ENCODE measurements around the gene PECR.
"Not testable (repeated sequence)": the region's sequence is repeated elsewhere in the genome, so short reads cannot be mapped to it uniquely, and the experiment has no call there.

The PECR gene

GRCh38 chr2:216031960-216032689 lies 49.5 kb downstream of the PECR start:
- FAIRE-seq = no peak
- peak; percentile 10 for DNase-seq (ENCODE audit: low spot score)

- no peak for DNase-seq (ENCODE audit: low spot score)
- FAIRE-seq = no peak
Observed at GRCh38 chr2:216030216-216030615, 51.4 kb downstream of the PECR start.

- no peak for FAIRE-seq
- peak; percentile 16 for DNase-seq (ENCODE audit: low spot score)
Observed at GRCh38 chr2:216029416-216030129, 52.0 kb downstream of the PECR start.

- DNase-seq (ENCODE audit: low spot score) (no peak), FAIRE-seq (no peak)
Observed at GRCh38 chr2:216024779-216025336, 56.8 kb downstream of the PECR start.

GRCh38 chr2:216023055-216023648 lies 58.5 kb downstream of the PECR start:
- peak; percentile 62 for FAIRE-seq
- peak; percentile 42 for DNase-seq (ENCODE audit: low spot score)

- DNase-seq (ENCODE audit: low spot score) (no peak), FAIRE-seq (no peak)
Observed at GRCh38 chr2:216021768-216022565, 59.6 kb downstream of the PECR start.

- DNase-seq (ENCODE audit: low spot score) = no peak
- FAIRE-seq = no peak
Observed at GRCh38 chr2:216018709-216019108, 62.9 kb downstream of the PECR start.

GRCh38 chr2:216017365-216017764 lies 64.2 kb downstream of the PECR start:
- DNase-seq (ENCODE audit: low spot score) (peak; percentile 24), FAIRE-seq (no peak)

GRCh38 chr2:216016581-216016980 lies 65.0 kb downstream of the PECR start:
- DNase-seq (ENCODE audit: low spot score) = no peak
- no peak for FAIRE-seq

GRCh38 chr2:216015722-216016464 lies 65.7 kb downstream of the PECR start:
- DNase-seq (ENCODE audit: low spot score) (no peak), FAIRE-seq (no peak)

GRCh38 chr2:216014986-216015385 lies 66.6 kb downstream of the PECR start:
- FAIRE-seq (no peak), DNase-seq (ENCODE audit: low spot score) (no peak)

- FAIRE-seq = no peak
- DNase-seq (ENCODE audit: low spot score) = no peak
Observed at GRCh38 chr2:216014006-216014405, 67.6 kb downstream of the PECR start.

GRCh38 chr2:216013080-216013909 lies 68.3 kb downstream of the PECR start, which contains the start of gene MREG:
TSS of gene MREG (minus strand) at chr2:216013551. CDS start at chr2:216013327, 224 bp downstream.
- FAIRE-seq = no peak
- peak; percentile 50 for DNase-seq (ENCODE audit: low spot score)

GRCh38 chr2:216012830-216013079 lies 68.9 kb downstream of the PECR start:
- DNase-seq (ENCODE audit: low spot score) = no peak
- no peak for FAIRE-seq

- DNase-seq (ENCODE audit: low spot score) (peak; percentile 74), FAIRE-seq (peak; percentile 87)
Observed at GRCh38 chr2:216012133-216012829, 69.3 kb downstream of the PECR start.

- FAIRE-seq = not testable (repeated sequence)
Observed at GRCh38 chr2:216009215-216009614, 72.4 kb downstream of the PECR start.

GRCh38 chr2:216008387-216008786 lies 73.2 kb downstream of the PECR start:
- DNase-seq (ENCODE audit: low spot score) (no peak), FAIRE-seq (no peak)

More at GRCh38 chr2:216009215-216009614, 72.4 kb downstream of the PECR start:
- not testable (repeated sequence) for DNase-seq (ENCODE audit: low spot score)

- FAIRE-seq = no peak
- DNase-seq (ENCODE audit: low spot score) = peak; percentile 11
Observed at GRCh38 chr2:216006164-216006663, 75.4 kb downstream of the PECR start.

- no peak for FAIRE-seq
- DNase-seq (ENCODE audit: low spot score) = no peak
Observed at GRCh38 chr2:216004697-216005283, 76.8 kb downstream of the PECR start.

Measured in RCC 7860 (cell line).